HepG2 (cell line): Measurements from ENCODE around the gene VSIG10L.

ENCODE experiments used
- ATF1 ChIP-seq: IDR thresholded peaks from 2 replicates; pipeline ENCODE4 v1.6.1; 2016; ENCODE audit warnings: mild to moderate bottlenecking, control low read depth
- CHD2 ChIP-seq: IDR thresholded peaks from 2 replicates; pipeline ENCODE4 v1.6.1; 2011; ENCODE audit warnings: low read depth, low read length, improper control_type of control experiment
- HBP1 ChIP-seq: IDR thresholded peaks from 2 replicates; pipeline ENCODE4 v1.6.1; 2016; ENCODE audit warnings: low read depth, control low read depth
- NAIF1 ChIP-seq: sonication (generic); formaldehyde crosslinking; IDR thresholded peaks from 2 replicates; pipeline ENCODE4 v1.5.0; 2020; ENCODE audit warnings: mild to moderate bottlenecking, missing genetic modification reagents, borderline replicate concordance
- RAD21 ChIP-seq: fragments of 450-650 bp; formaldehyde crosslinking; IDR thresholded peaks from 2 replicates; pipeline ENCODE4 v1.5.0; 2020; ENCODE audit warnings: mild to moderate bottlenecking
- SNAPC2 ChIP-seq: sonication (generic); formaldehyde crosslinking; IDR thresholded peaks from 2 replicates; pipeline ENCODE4 v1.8.1; 2022; ENCODE audit warnings: mild to moderate bottlenecking, missing genetic modification reagents
- STAG1 ChIP-seq: sonication (generic); formaldehyde crosslinking; IDR thresholded peaks from 2 replicates; pipeline ENCODE4 v1.4.0; 2020; ENCODE audit warnings: missing genetic modification reagents
- USF2 ChIP-seq, 2 experiments: sonication (generic) in 1 of 2; formaldehyde crosslinking in 1 of 2; IDR thresholded peaks; 2 replicates each; pipeline versions ENCODE4 v1.5.1 to v1.6.1; 2011 to 2020; ENCODE audit warnings: borderline replicate concordance in 1 of 2, low read depth in 1 of 2, low read length in 1 of 2, mild to moderate bottlenecking in 1 of 2, missing genetic modification reagents in 1 of 2, moderate library complexity in 1 of 2
- ZFP82 ChIP-seq: sonication (generic); formaldehyde crosslinking; IDR thresholded peaks from 2 replicates; pipeline ENCODE4 v1.5.1; 2020; ENCODE audit warnings: mild to moderate bottlenecking, missing genetic modification reagents, borderline replicate concordance
- ZNF264 ChIP-seq: sonication (generic); formaldehyde crosslinking; IDR thresholded peaks from 2 replicates; pipeline ENCODE4 v1.4.0; 2020; ENCODE audit warnings: missing genetic modification reagents

GRCh38 chr19:51367255-51367564 is 25.3 kb upstream of the VSIG10L start:
- TF ChIP-seq NAIF1 (CRISPR knock-in tag): no peak
- no peak for TF ChIP-seq RAD21 (CRISPR knock-in tag)
- no peak for TF ChIP-seq SNAPC2
- TF ChIP-seq STAG1: no peak
- no peak for TF ChIP-seq CHD2
- no peak for TF ChIP-seq USF2 (IDR thresholded peaks at IDR 0.05; ENCODE audit: low read depth, low read length)
- no peak for TF ChIP-seq USF2 (CRISPR knock-in tag; IDR thresholded peaks at IDR 0.05; ENCODE audit: borderline replicate concordance)
- TF ChIP-seq ZNF264 (CRISPR knock-in tag): peak; percentile 70
- TF ChIP-seq HBP1 (CRISPR knock-in tag): no peak
- TF ChIP-seq ATF1: no peak
- no peak for TF ChIP-seq ZFP82 (CRISPR knock-in tag)
